Gastrocnemius medialis (tissue), 4 donors: ENCODE results near the gene POLN.

Experiments
- POLR2A ChIP-seq, 2 donors: fragments of 450-650 bp; IDR thresholded peaks; one replicate each; pipeline ENCODE4 v1.6.1; 2017; ENCODE audit warnings: antibody characterized with exemption in 2 of 2, mild to moderate bottlenecking in 2 of 2, moderate library complexity in 2 of 2
- TF ChIP-seq, protein P1 (sequence below), 5 experiments: fragments of 450-650 bp in 3 of 5; fragments of 200-600 bp in 2 of 5; sonication (generic) in 2 of 5; IDR thresholded peaks in 4 of 5; conservative IDR thresholded peaks in 1 of 5; 1 replicate in 4 of 5; 2 replicates in 1 of 5; pipeline ENCODE4 v1.5.1; 2016 to 2019; ENCODE audit warnings: antibody characterized with exemption in 5 of 5, mild to moderate bottlenecking in 3 of 5, moderate library complexity in 3 of 5

DNA sequence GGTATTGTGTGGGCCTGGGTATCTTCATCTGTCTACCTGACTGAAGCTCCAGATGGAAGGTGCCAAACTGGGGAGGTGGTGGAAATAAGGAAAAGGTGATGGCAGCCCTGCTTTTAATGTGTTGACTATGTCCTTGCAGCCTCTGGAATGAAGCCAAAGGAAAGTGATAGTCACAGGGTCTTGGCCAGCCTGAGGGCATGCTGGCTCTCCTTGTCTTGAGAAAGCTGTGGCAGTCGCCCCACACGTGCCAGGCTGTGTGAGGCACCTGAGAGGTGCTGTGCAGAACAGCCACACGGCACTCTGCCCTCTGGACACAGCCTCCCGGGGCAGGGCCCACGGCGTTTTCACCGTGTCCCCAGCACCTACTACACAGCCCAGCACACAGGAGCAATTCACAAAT, 105.2 kb downstream of the POLN start:
- TF ChIP-seq POLR2A (IDR thresholded peaks at IDR 0.05): no peak
- TF ChIP-seq, protein P1, sequence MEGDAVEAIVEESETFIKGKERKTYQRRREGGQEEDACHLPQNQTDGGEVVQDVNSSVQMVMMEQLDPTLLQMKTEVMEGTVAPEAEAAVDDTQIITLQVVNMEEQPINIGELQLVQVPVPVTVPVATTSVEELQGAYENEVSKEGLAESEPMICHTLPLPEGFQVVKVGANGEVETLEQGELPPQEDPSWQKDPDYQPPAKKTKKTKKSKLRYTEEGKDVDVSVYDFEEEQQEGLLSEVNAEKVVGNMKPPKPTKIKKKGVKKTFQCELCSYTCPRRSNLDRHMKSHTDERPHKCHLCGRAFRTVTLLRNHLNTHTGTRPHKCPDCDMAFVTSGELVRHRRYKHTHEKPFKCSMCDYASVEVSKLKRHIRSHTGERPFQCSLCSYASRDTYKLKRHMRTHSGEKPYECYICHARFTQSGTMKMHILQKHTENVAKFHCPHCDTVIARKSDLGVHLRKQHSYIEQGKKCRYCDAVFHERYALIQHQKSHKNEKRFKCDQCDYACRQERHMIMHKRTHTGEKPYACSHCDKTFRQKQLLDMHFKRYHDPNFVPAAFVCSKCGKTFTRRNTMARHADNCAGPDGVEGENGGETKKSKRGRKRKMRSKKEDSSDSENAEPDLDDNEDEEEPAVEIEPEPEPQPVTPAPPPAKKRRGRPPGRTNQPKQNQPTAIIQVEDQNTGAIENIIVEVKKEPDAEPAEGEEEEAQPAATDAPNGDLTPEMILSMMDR (IDR thresholded peaks at IDR 0.05 in 4 of 5, conservative IDR thresholded peaks at IDR 0.05 in 1 of 5): no peak
